ENCODE data around the gene CHRNB4.

The CHRNB4 gene

DNA sequence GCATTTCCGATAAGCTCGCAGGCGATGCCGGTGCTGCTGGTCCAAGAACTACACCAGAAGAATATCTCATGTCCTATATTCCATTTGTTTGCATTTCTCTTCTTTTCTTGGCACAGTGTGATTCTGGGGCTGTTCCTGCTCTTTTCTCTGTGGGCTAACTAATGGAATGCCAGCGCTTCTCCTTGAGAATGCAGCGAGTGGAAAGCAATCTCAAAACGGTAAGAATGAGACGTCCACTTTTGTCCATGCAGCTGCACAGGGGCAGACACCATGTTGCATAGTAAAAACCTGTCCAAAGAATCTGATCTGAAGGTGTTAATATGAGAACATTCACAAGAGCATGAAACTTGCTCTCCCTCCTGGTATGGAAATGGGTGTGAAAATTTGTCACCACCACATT is 13.7 kb downstream of the CHRNB4 start:
- Histone ChIP-seq H3K27ac (ENCODE audit: low read depth, low read length) (no peak overlapping the region), H3K4ac (ENCODE audit: low read depth, low read length) (no peak overlapping the region), H3K4me3 (ENCODE audit: low read depth, low read length) (no peak overlapping the region), H4K8ac (ENCODE audit: low read depth, low read length) (no peak overlapping the region), H2BK12ac (ENCODE audit: low read length) (no peak overlapping the region), H3K14ac (ENCODE audit: low read length) (no peak overlapping the region), H3K36me3 (ENCODE audit: control insufficient read depth in 1 of 2, insufficient read depth in 2 of 2, low read length in 2 of 2) (no peaks in the 10 kb centered on the region), H3K18ac (ENCODE audit: low read length) (no peak overlapping the region), H3K4me1 (ENCODE audit: control insufficient read depth in 1 of 2, insufficient read depth in 2 of 2, low read length in 2 of 2) (no peaks in the 10 kb centered on the region), H3K79me1 (ENCODE audit: low read length) (no peaks in the 10 kb centered on the region), H2BK120ac (ENCODE audit: insufficient read depth, low read length, poor library complexity) (no peak overlapping the region), H4K12ac (ENCODE audit: low read depth, low read length) (no peak overlapping the region), H2AFZ (ENCODE audit: insufficient read depth, low read length, poor library complexity) (no peak overlapping the region), H3K27me3 (ENCODE audit: insufficient read depth, low read length) (peaks cover 4% of the 10 kb centered on the region), H4K91ac (ENCODE audit: low read depth, low read length) (no peak overlapping the region), H3K9me3 (ENCODE audit: insufficient read depth, low read depth, low read length) (no peaks in the 10 kb centered on the region), H3K79me2 (ENCODE audit: control insufficient read depth, insufficient read depth, low read length, poor library complexity) (no peaks in the 10 kb centered on the region), H2BK5ac (ENCODE audit: low read depth, low read length, poor library complexity) (no peak overlapping the region), H3K23ac (ENCODE audit: low read length) (no peak overlapping the region), H3K4me2 (ENCODE audit: low read length) (no peak overlapping the region), H2AK5ac (ENCODE audit: low read length) (no peak overlapping the region), H3K9ac (ENCODE audit: low read length) (no peak overlapping the region)
- no CpG with 5 or more reads among the region's 8 CpGs for WGBS (ENCODE audit: extremely low coverage, insufficient coverage, insufficient read length)
- no peak for DNase-seq

DNA sequence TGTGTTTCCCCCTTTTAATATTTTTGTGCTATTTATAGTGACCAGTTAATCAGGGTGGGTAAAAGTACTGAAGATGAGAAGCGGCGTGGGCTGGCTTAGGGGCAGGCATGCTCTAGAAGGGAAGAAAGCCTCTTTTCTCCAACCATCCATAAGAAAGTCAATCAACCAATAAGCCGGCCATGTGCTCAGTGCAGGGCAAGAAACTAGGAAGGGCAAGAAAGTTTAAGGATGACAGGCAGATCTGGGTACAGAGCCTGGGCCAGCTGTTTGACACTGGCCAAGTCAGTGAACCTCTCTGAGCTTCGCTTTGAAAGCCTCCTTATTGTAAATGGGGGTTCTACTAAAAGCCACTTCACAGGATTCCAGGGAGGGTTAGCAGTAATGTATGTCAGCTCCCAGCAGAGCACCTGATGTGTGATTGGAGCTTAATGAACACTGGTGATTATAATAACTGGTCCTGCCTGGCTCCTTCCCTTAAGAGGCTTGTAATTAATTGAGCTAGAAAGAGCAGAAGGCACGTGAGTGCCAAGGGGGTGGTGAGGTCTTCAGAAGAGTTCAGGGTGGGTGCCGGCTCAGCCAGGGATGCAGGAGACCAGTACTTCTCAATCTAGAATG is 14.5 kb downstream of the CHRNB4 start:
- H3K14ac ChIP-seq (ENCODE audit: low read length): no peak overlapping the region
- no peaks in the 10 kb centered on the region for H3K79me2 ChIP-seq (ENCODE audit: control insufficient read depth, insufficient read depth, low read length, poor library complexity)
- H3K9me3 ChIP-seq (ENCODE audit: insufficient read depth, low read depth, low read length): no peaks in the 10 kb centered on the region
- no peak overlapping the region for H3K23ac ChIP-seq (ENCODE audit: low read length)
- no peak for DNase-seq
- no peak overlapping the region for H4K91ac ChIP-seq (ENCODE audit: low read depth, low read length)
- no peak overlapping the region for H3K9ac ChIP-seq (ENCODE audit: low read length)
- H3K79me1 ChIP-seq (ENCODE audit: low read length): no peaks in the 10 kb centered on the region
- H3K4ac ChIP-seq (ENCODE audit: low read depth, low read length): no peak overlapping the region
- no peak overlapping the region for H3K4me2 ChIP-seq (ENCODE audit: low read length)
- H2BK12ac ChIP-seq (ENCODE audit: low read length): no peak overlapping the region
- H3K4me1 ChIP-seq (ENCODE audit: control insufficient read depth in 1 of 2, insufficient read depth in 2 of 2, low read length in 2 of 2): no peaks in the 10 kb centered on the region
- no CpG with 5 or more reads among the region's 6 CpGs for WGBS (ENCODE audit: extremely low coverage, insufficient coverage, insufficient read length)
- no peak overlapping the region for H3K4me3 ChIP-seq (ENCODE audit: low read depth, low read length)
- H4K12ac ChIP-seq (ENCODE audit: low read depth, low read length): no peak overlapping the region
- no peaks in the 10 kb centered on the region for H3K36me3 ChIP-seq (ENCODE audit: control insufficient read depth in 1 of 2, insufficient read depth in 2 of 2, low read length in 2 of 2)
- H2BK5ac ChIP-seq (ENCODE audit: low read depth, low read length, poor library complexity): no peak overlapping the region
- no peak overlapping the region for H3K27ac ChIP-seq (ENCODE audit: low read depth, low read length)
- no peak overlapping the region for H2AFZ ChIP-seq (ENCODE audit: insufficient read depth, low read length, poor library complexity)
- peaks cover 11% of the 10 kb centered on the region for H3K27me3 ChIP-seq (ENCODE audit: insufficient read depth, low read length)
- no peak overlapping the region for H2AK5ac ChIP-seq (ENCODE audit: low read length)
- no peak overlapping the region for H2BK120ac ChIP-seq (ENCODE audit: insufficient read depth, low read length, poor library complexity)
- H3K18ac ChIP-seq (ENCODE audit: low read length): no peak overlapping the region
- H4K8ac ChIP-seq (ENCODE audit: low read depth, low read length): no peak overlapping the region

DNA sequence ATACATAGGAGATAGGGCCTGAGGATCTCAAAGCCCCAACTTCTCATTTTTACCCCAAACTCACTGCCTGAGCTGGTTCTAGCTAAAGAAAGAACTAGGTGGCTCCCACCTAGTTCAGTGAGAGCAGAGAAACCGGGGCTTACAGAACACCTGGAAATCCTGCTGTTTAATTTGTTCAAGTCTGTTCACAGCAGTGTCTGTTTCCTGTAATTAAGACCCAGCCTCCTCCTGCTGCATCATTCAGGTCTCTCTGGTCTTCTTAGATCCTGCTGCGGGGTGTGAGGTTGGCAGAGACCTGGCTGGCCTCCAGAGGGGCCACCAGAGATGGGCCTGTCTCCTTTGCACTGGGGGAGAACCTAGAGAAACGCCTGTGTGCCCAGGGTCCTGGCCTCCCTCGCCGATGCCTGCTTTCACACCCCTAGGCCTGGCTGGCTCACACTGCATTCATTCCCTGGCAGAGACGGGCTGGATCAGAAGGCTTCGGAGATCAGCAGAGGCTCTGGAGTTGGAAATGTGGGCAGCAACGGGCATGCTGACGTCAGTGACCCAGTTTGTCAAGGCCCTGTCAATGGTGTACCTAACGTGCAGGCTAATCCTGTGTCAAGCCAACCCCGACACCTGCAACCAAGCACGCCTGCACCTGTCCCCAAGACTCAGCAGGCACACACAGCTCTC is 15.3 kb downstream of the CHRNB4 start:
- Histone ChIP-seq H3K27me3 (ENCODE audit: insufficient read depth, low read length) (peaks cover 15% of the 10 kb centered on the region), H3K4me3 (ENCODE audit: low read depth, low read length) (no peak overlapping the region), H3K18ac (ENCODE audit: low read length) (no peak overlapping the region), H3K79me2 (ENCODE audit: control insufficient read depth, insufficient read depth, low read length, poor library complexity) (no peaks in the 10 kb centered on the region), H3K36me3 (ENCODE audit: control insufficient read depth in 1 of 2, insufficient read depth in 2 of 2, low read length in 2 of 2) (no peaks in the 10 kb centered on the region), H2AK5ac (ENCODE audit: low read length) (no peak overlapping the region), H3K4me1 (ENCODE audit: control insufficient read depth in 1 of 2, insufficient read depth in 2 of 2, low read length in 2 of 2) (no peaks in the 10 kb centered on the region), H4K12ac (ENCODE audit: low read depth, low read length) (no peak overlapping the region), H3K4ac (ENCODE audit: low read depth, low read length) (no peak overlapping the region), H3K14ac (ENCODE audit: low read length) (no peak overlapping the region), H2AFZ (ENCODE audit: insufficient read depth, low read length, poor library complexity) (no peak overlapping the region), H3K23ac (ENCODE audit: low read length) (no peak overlapping the region), H3K4me2 (ENCODE audit: low read length) (no peak overlapping the region), H2BK120ac (ENCODE audit: insufficient read depth, low read length, poor library complexity) (no peak overlapping the region), H3K27ac (ENCODE audit: low read depth, low read length) (no peak overlapping the region), H2BK12ac (ENCODE audit: low read length) (no peak overlapping the region), H3K9ac (ENCODE audit: low read length) (no peak overlapping the region), H3K79me1 (ENCODE audit: low read length) (no peaks in the 10 kb centered on the region), H3K9me3 (ENCODE audit: insufficient read depth, low read depth, low read length) (no peaks in the 10 kb centered on the region), H4K8ac (ENCODE audit: low read depth, low read length) (no peak overlapping the region), H2BK5ac (ENCODE audit: low read depth, low read length, poor library complexity) (no peak overlapping the region), H4K91ac (ENCODE audit: low read depth, low read length) (no peak overlapping the region)
- DNase-seq: no peak
- WGBS (ENCODE audit: extremely low coverage, insufficient coverage, insufficient read length): no CpG with 5 or more reads among the region's 12 CpGs

DNA sequence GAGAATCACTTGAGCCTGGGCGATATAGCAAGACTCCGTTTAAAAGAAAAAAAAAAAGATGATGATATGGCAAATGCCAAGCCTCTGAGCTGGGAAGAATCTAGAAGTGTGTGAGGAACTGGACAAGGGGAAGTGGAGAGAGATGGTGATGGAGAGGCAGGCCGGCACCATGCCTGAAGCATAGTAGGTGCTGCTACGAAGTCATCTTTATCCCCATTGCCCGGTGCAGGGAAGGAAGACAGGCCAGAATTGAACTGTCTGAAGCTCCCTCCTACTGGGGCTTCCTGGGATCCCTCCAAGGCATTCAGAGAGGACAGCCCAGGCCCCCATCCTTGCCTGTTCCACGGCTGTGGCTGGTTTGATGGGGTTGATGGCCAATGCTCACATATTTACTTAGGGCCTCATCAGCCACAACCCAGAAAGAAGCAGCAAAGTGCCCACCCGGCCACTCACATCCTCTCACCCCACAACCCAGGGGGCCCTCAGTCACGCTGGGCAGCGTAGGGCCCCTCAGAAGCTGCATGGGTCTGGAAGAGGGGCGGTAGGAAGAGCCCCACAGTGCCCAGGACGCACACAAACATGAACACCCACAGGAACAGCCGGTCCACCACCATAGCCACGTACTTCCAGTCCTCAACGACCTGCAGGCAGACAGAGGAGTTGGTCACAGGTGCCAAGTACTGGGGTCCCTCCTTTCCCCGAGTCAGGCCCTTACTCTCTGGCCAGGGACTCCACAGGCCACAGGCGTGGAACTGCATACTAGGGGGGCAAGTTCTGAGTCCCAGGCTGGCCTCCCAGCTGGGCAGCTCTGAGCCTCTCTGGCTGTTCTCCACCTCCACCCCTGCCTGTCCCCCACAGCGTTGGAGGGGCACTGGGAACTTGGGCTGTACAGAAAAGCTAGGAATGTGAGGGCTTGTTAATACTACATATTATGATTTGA is 16.1 kb downstream of the CHRNB4 start:
- no peak overlapping the region for H2BK120ac ChIP-seq (ENCODE audit: insufficient read depth, low read length, poor library complexity)
- H3K36me3 ChIP-seq (ENCODE audit: control insufficient read depth in 1 of 2, insufficient read depth in 2 of 2, low read length in 2 of 2): no peaks in the 10 kb centered on the region
- DNase-seq: no peak
- H3K27me3 ChIP-seq (ENCODE audit: insufficient read depth, low read length): peaks cover 23% of the 10 kb centered on the region
- H3K4ac ChIP-seq (ENCODE audit: low read depth, low read length): no peak overlapping the region
- no peak overlapping the region for H2BK12ac ChIP-seq (ENCODE audit: low read length)
- no peak overlapping the region for H3K4me3 ChIP-seq (ENCODE audit: low read depth, low read length)
- H3K14ac ChIP-seq (ENCODE audit: low read length): no peak overlapping the region
- no CpG with 5 or more reads among the region's 17 CpGs for WGBS (ENCODE audit: extremely low coverage, insufficient coverage, insufficient read length)
- no peak overlapping the region for H3K18ac ChIP-seq (ENCODE audit: low read length)
- peaks cover 2% of the 10 kb centered on the region for H3K9me3 ChIP-seq (ENCODE audit: insufficient read depth, low read depth, low read length)
- H3K27ac ChIP-seq (ENCODE audit: low read depth, low read length): no peak overlapping the region
- H3K23ac ChIP-seq (ENCODE audit: low read length): no peak overlapping the region
- H2AFZ ChIP-seq (ENCODE audit: insufficient read depth, low read length, poor library complexity): no peak overlapping the region
- no peak overlapping the region for H3K9ac ChIP-seq (ENCODE audit: low read length)
- H2AK5ac ChIP-seq (ENCODE audit: low read length): no peak overlapping the region
- H3K79me2 ChIP-seq (ENCODE audit: control insufficient read depth, insufficient read depth, low read length, poor library complexity): no peaks in the 10 kb centered on the region
- H3K79me1 ChIP-seq (ENCODE audit: low read length): no peaks in the 10 kb centered on the region
- no peak overlapping the region for H3K4me2 ChIP-seq (ENCODE audit: low read length)
- no peak overlapping the region for H4K8ac ChIP-seq (ENCODE audit: low read depth, low read length)
- H2BK5ac ChIP-seq (ENCODE audit: low read depth, low read length, poor library complexity): no peak overlapping the region
- peaks cover 0 to 3% of the 10 kb centered on the region in 2 experiments for H3K4me1 ChIP-seq (ENCODE audit: control insufficient read depth in 1 of 2, insufficient read depth in 2 of 2, low read length in 2 of 2)
- no peak overlapping the region for H4K91ac ChIP-seq (ENCODE audit: low read depth, low read length)
- no peak overlapping the region for H4K12ac ChIP-seq (ENCODE audit: low read depth, low read length)

Data from trophoblast cell (in vitro differentiated cells and primary cell).